ENCODE data around the gene PLCD1. TPM values are rescaled to one million over a fixed set of nuclear protein-coding genes. Genes with fewer than 3 reads are reported as not detected.
"Not testable (repeated sequence)": the region's sequence is repeated elsewhere in the genome, so short reads cannot be mapped to it uniquely, and the experiment has no call there.

Gene PLCD1
- polyA plus RNA-seq, 2 donors: 40.1 to 41.2 TPM

GRCh38 chr3:38053813-38054498 lies 24.5 kb upstream of the PLCD1 start:
- not testable (repeated sequence) for H3K4me1 ChIP-seq (ENCODE audit: control insufficient read depth in 2 of 2, insufficient read depth in 2 of 2, low read length in 1 of 2); H3K9me3 ChIP-seq (ENCODE audit: control insufficient read depth in 2 of 2, insufficient read depth in 1 of 2, low read depth in 1 of 2, low read length in 1 of 2); H3K36me3 ChIP-seq (ENCODE audit: control insufficient read depth in 2 of 2, insufficient read depth in 2 of 2, low read length in 1 of 2); H3K4me3 ChIP-seq (ENCODE audit: low read depth in 1 of 2, low read length in 2 of 2); H3K27me3 ChIP-seq (ENCODE audit: control insufficient read depth in 1 of 2, insufficient read depth in 2 of 2, low read length in 2 of 2); H3K27ac ChIP-seq (ENCODE audit: low read depth in 2 of 2, low read length in 1 of 2)
- 81 to 90% methylated on average over 7 of the region's 9 CpGs for WGBS, 2 donors

- H3K27ac ChIP-seq (ENCODE audit: low read depth in 2 of 2, low read length in 1 of 2); H3K27me3 ChIP-seq (ENCODE audit: control insufficient read depth in 1 of 2, insufficient read depth in 2 of 2, low read length in 2 of 2); H3K36me3 ChIP-seq (ENCODE audit: control insufficient read depth in 2 of 2, insufficient read depth in 2 of 2, low read length in 1 of 2); H3K4me3 ChIP-seq (ENCODE audit: low read depth in 1 of 2, low read length in 2 of 2); H3K4me1 ChIP-seq (ENCODE audit: control insufficient read depth in 2 of 2, insufficient read depth in 2 of 2, low read length in 1 of 2); H3K9me3 ChIP-seq (ENCODE audit: control insufficient read depth in 2 of 2, insufficient read depth in 1 of 2, low read depth in 1 of 2, low read length in 1 of 2): not testable (repeated sequence)
- 95 to 97% methylated on average over 12 to 26 of the region's 32 CpGs for WGBS, 2 donors
These were observed 23.8 kb upstream of the PLCD1 start for GRCh38 chr3:38053286-38053685.

GRCh38 chr3:38051131-38051530 lies 21.7 kb upstream of the PLCD1 start:
- H3K4me1 ChIP-seq (ENCODE audit: control insufficient read depth in 2 of 2, insufficient read depth in 2 of 2, low read length in 1 of 2): peaks cover 0 to 2% of the 10 kb centered on the region in 2 donors
- no peaks in the 10 kb centered on the region for H3K27me3 ChIP-seq (ENCODE audit: control insufficient read depth in 1 of 2, insufficient read depth in 2 of 2, low read length in 2 of 2)
- H3K9me3 ChIP-seq (ENCODE audit: control insufficient read depth in 2 of 2, insufficient read depth in 1 of 2, low read depth in 1 of 2, low read length in 1 of 2): peaks cover 0 to 2% of the 10 kb centered on the region in 2 donors
- H3K4me3 ChIP-seq (ENCODE audit: low read depth in 1 of 2, low read length in 2 of 2): no peak overlapping the region
- no peak overlapping the region for H3K27ac ChIP-seq (ENCODE audit: low read depth in 2 of 2, low read length in 1 of 2)
- H3K36me3 ChIP-seq (ENCODE audit: control insufficient read depth in 2 of 2, insufficient read depth in 2 of 2, low read length in 1 of 2): no peaks in the 10 kb centered on the region
- WGBS, 2 donors: 90 to 91% methylated on average over 13 of the region's 13 CpGs

GRCh38 chr3:38049358-38050126 lies 20.1 kb upstream of the PLCD1 start:
- Histone ChIP-seq H3K27me3 (ENCODE audit: control insufficient read depth in 1 of 2, insufficient read depth in 2 of 2, low read length in 2 of 2) (no peaks in the 10 kb centered on the region), H3K27ac (ENCODE audit: low read depth in 2 of 2, low read length in 1 of 2) (no peak overlapping the region), H3K4me3 (ENCODE audit: low read depth in 1 of 2, low read length in 2 of 2) (no peak overlapping the region), H3K36me3 (ENCODE audit: control insufficient read depth in 2 of 2, insufficient read depth in 2 of 2, low read length in 1 of 2) (no peaks in the 10 kb centered on the region), H3K4me1 (ENCODE audit: control insufficient read depth in 2 of 2, insufficient read depth in 2 of 2, low read length in 1 of 2) (peaks cover 0 to 2% of the 10 kb centered on the region in 2 donors), H3K9me3 (ENCODE audit: control insufficient read depth in 2 of 2, insufficient read depth in 1 of 2, low read depth in 1 of 2, low read length in 1 of 2) (peaks cover 0 to 2% of the 10 kb centered on the region in 2 donors)
- WGBS, 2 donors: 76 to 79% methylated on average over 4 of the region's 4 CpGs

GRCh38 chr3:38047896-38048295 lies 18.5 kb upstream of the PLCD1 start:
- no peaks in the 10 kb centered on the region for H3K27me3 ChIP-seq (ENCODE audit: control insufficient read depth in 1 of 2, insufficient read depth in 2 of 2, low read length in 2 of 2)
- H3K4me1 ChIP-seq (ENCODE audit: control insufficient read depth in 2 of 2, insufficient read depth in 2 of 2, low read length in 1 of 2): peaks cover 0 to 2% of the 10 kb centered on the region in 2 donors
- no peak overlapping the region for H3K27ac ChIP-seq (ENCODE audit: low read depth in 2 of 2, low read length in 1 of 2)
- 67 to 69% methylated on average over 2 of the region's 2 CpGs for WGBS, 2 donors
- H3K36me3 ChIP-seq (ENCODE audit: control insufficient read depth in 2 of 2, insufficient read depth in 2 of 2, low read length in 1 of 2): no peaks in the 10 kb centered on the region
- H3K4me3 ChIP-seq (ENCODE audit: low read depth in 1 of 2, low read length in 2 of 2): no peak overlapping the region
- H3K9me3 ChIP-seq (ENCODE audit: control insufficient read depth in 2 of 2, insufficient read depth in 1 of 2, low read depth in 1 of 2, low read length in 1 of 2): peaks cover 0 to 2% of the 10 kb centered on the region in 2 donors

DNA sequence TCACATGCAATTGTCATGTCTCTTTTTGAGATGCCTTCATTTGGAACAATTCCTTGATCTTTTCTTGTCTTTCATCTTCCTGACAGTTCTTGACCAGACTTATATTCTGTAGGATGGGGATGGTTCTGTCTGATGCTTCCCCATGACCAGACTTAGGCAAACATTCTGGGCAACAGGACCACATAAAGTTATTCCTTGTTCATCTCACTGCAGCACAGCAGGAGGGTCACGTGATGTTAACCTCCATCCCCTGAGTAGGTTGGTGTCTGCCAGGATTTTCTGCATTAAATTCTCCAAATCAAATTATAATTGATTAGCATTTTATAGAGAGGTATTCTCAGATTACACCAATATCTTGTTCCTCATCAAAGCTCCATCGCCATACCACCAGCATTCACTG lies 17.4 kb upstream of the PLCD1 start:
- Histone ChIP-seq H3K36me3 (ENCODE audit: control insufficient read depth in 2 of 2, insufficient read depth in 2 of 2, low read length in 1 of 2) (no peaks in the 10 kb centered on the region), H3K4me1 (ENCODE audit: control insufficient read depth in 2 of 2, insufficient read depth in 2 of 2, low read length in 1 of 2) (peaks cover 0 to 2% of the 10 kb centered on the region in 2 donors), H3K27ac (ENCODE audit: low read depth in 2 of 2, low read length in 1 of 2) (no peak overlapping the region), H3K27me3 (ENCODE audit: control insufficient read depth in 1 of 2, insufficient read depth in 2 of 2, low read length in 2 of 2) (no peaks in the 10 kb centered on the region), H3K9me3 (ENCODE audit: control insufficient read depth in 2 of 2, insufficient read depth in 1 of 2, low read depth in 1 of 2, low read length in 1 of 2) (no peaks in the 10 kb centered on the region), H3K4me3 (ENCODE audit: low read depth in 1 of 2, low read length in 2 of 2) (no peak overlapping the region)
- 94 to 95% methylated on average over 2 of the region's 2 CpGs for WGBS, 2 donors

GRCh38 chr3:38046027-38046426 lies 16.6 kb upstream of the PLCD1 start:
- Histone ChIP-seq H3K9me3 (ENCODE audit: control insufficient read depth in 2 of 2, insufficient read depth in 1 of 2, low read depth in 1 of 2, low read length in 1 of 2) (no peaks in the 10 kb centered on the region), H3K27ac (ENCODE audit: low read depth in 2 of 2, low read length in 1 of 2) (no peak overlapping the region), H3K36me3 (ENCODE audit: control insufficient read depth in 2 of 2, insufficient read depth in 2 of 2, low read length in 1 of 2) (no peaks in the 10 kb centered on the region), H3K4me1 (ENCODE audit: control insufficient read depth in 2 of 2, insufficient read depth in 2 of 2, low read length in 1 of 2) (peaks cover 0 to 2% of the 10 kb centered on the region in 2 donors), H3K4me3 (ENCODE audit: low read depth in 1 of 2, low read length in 2 of 2) (no peak overlapping the region), H3K27me3 (ENCODE audit: control insufficient read depth in 1 of 2, insufficient read depth in 2 of 2, low read length in 2 of 2) (no peaks in the 10 kb centered on the region)
- 93 to 94% methylated on average over 4 of the region's 4 CpGs for WGBS, 2 donors

DNA sequence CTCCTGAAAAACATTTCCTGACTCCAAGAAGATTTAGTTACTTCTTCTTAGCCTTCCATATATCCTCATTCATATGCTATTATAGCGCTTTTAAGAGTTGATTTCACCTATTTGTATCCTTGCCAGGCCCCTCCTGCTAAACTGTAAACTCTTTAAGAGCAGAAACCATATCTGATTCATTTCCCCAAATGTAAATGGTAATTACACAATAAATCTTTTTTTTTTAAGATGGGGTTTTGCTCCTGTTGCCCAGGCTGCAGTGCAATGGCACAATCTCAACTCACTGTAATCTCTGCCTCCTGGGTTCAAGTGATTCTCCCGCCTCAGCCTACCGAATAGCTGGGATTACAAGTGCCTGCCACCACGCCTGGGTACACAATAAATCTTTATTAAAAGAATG lies 14.0 kb upstream of the PLCD1 start:
- H3K36me3 ChIP-seq (ENCODE audit: control insufficient read depth in 2 of 2, insufficient read depth in 2 of 2, low read length in 1 of 2): no peaks in the 10 kb centered on the region
- WGBS, 2 donors: 82 to 84% methylated on average over 4 of the region's 4 CpGs
- no peak overlapping the region for H3K4me3 ChIP-seq (ENCODE audit: low read depth in 1 of 2, low read length in 2 of 2)
- no peaks in the 10 kb centered on the region for H3K27me3 ChIP-seq (ENCODE audit: control insufficient read depth in 1 of 2, insufficient read depth in 2 of 2, low read length in 2 of 2)
- H3K27ac ChIP-seq (ENCODE audit: low read depth in 2 of 2, low read length in 1 of 2): no peak overlapping the region
- H3K9me3 ChIP-seq (ENCODE audit: control insufficient read depth in 2 of 2, insufficient read depth in 1 of 2, low read depth in 1 of 2, low read length in 1 of 2): no peaks in the 10 kb centered on the region
- peaks cover 0 to 7% of the 10 kb centered on the region in 2 donors for H3K4me1 ChIP-seq (ENCODE audit: control insufficient read depth in 2 of 2, insufficient read depth in 2 of 2, low read length in 1 of 2)

GRCh38 chr3:38040401-38040800 lies 11.0 kb upstream of the PLCD1 start:
- 89 to 92% methylated on average over 5 of the region's 5 CpGs for WGBS, 2 donors
- Histone ChIP-seq H3K4me1 (ENCODE audit: control insufficient read depth in 2 of 2, insufficient read depth in 2 of 2, low read length in 1 of 2) (peaks cover 0 to 7% of the 10 kb centered on the region in 2 donors), H3K9me3 (ENCODE audit: control insufficient read depth in 2 of 2, insufficient read depth in 1 of 2, low read depth in 1 of 2, low read length in 1 of 2) (no peaks in the 10 kb centered on the region), H3K4me3 (ENCODE audit: low read depth in 1 of 2, low read length in 2 of 2) (no peak overlapping the region), H3K27me3 (ENCODE audit: control insufficient read depth in 1 of 2, insufficient read depth in 2 of 2, low read length in 2 of 2) (no peaks in the 10 kb centered on the region), H3K36me3 (ENCODE audit: control insufficient read depth in 2 of 2, insufficient read depth in 2 of 2, low read length in 1 of 2) (no peaks in the 10 kb centered on the region), H3K27ac (ENCODE audit: low read depth in 2 of 2, low read length in 1 of 2) (no peak overlapping the region)

DNA sequence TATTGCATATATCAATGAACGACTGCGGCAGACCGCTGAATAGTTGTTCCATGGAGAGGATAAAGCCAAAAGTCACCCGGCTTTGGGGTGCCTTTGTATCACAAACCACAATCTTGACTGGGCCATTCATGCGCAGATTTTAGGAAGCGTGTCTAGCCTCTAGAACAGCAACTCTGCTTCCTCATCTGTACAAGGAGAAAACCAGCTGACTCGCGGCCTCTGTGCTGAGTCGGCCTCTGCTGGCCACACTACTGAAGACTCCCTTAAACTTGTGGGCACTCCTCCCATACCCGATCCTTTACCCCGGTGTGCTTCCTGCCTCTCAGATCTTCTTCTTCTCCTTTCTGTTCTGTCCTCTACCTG lies 10.4 kb upstream of the PLCD1 start:
- Histone ChIP-seq H3K36me3 (ENCODE audit: control insufficient read depth in 2 of 2, insufficient read depth in 2 of 2, low read length in 1 of 2) (no peaks in the 10 kb centered on the region), H3K9me3 (ENCODE audit: control insufficient read depth in 2 of 2, insufficient read depth in 1 of 2, low read depth in 1 of 2, low read length in 1 of 2) (no peaks in the 10 kb centered on the region), H3K4me3 (ENCODE audit: low read depth in 1 of 2, low read length in 2 of 2) (peak overlapping the region in 1 of 2 donors; percentile 49), H3K27me3 (ENCODE audit: control insufficient read depth in 1 of 2, insufficient read depth in 2 of 2, low read length in 2 of 2) (no peaks in the 10 kb centered on the region), H3K4me1 (ENCODE audit: control insufficient read depth in 2 of 2, insufficient read depth in 2 of 2, low read length in 1 of 2) (peaks cover 0 to 7% of the 10 kb centered on the region in 2 donors), H3K27ac (ENCODE audit: low read depth in 2 of 2, low read length in 1 of 2) (no peak overlapping the region)
- 38 to 43% methylated on average over 11 of the region's 11 CpGs for WGBS, 2 donors

Data from esophagus (tissue), 2 donors.